A673 (cell line): Measurements from ENCODE around the gene NKX6-1.

ENCODE experiments used
- CTCF ChIP-seq: fragments of 300-800, 200-600 bp; sonication (generic); conservative IDR thresholded peaks from 2 replicates; pipeline ENCODE4 v1.5.1; 2017; ENCODE audit warnings: low read depth, mild to moderate bottlenecking, antibody characterized with exemption, low read length, moderate library complexity, mixed read lengths
- EZH2 ChIP-seq: fragments of 200-600 bp; sonication (generic); IDR thresholded peaks from 2 replicates; pipeline ENCODE4 v1.6.1; 2017; ENCODE audit warnings: borderline replicate concordance, low read depth, mild to moderate bottlenecking, mixed read lengths, antibody characterized with exemption, low read length; ENCODE audit not compliant: poor library complexity, severe bottlenecking

GRCh38 chr4:84456157-84456556, 42.9 kb downstream of the NKX6-1 start:
- TF ChIP-seq CTCF (no peak), EZH2 (no peak)
